GM12878 (cell line): ENCODE data around the gene AP2B1.

Experiments
- CBFB ChIP-seq: IDR thresholded peaks from 2 replicates; pipeline ENCODE4 v1.6.1; 2016; ENCODE audit warnings: antibody characterized with exemption, low read depth
- CTCF ChIP-seq, 3 experiments: IDR thresholded peaks in 2 of 3; conservative IDR thresholded peaks in 1 of 3; 2 replicates each; pipeline ENCODE4 v1.5.1; 2011; ENCODE audit warnings: low read depth in 3 of 3, low read length in 3 of 3, mild to moderate bottlenecking in 3 of 3, control low read depth in 2 of 3, moderate library complexity in 2 of 3, inconsistent platforms in 1 of 3, mixed read lengths in 1 of 3; ENCODE audit not compliant: control insufficient read depth in 2 of 3, insufficient read depth in 1 of 3; ENCODE audit errors: extremely low read depth in 1 of 3
- FOXM1 ChIP-seq: IDR thresholded peaks from 2 replicates; pipeline ENCODE4 v1.6.1; 2012; ENCODE audit warnings: low read depth, mild to moderate bottlenecking, inconsistent platforms, low read length, moderate library complexity
- MXI1 ChIP-seq: fragments of 150-350 bp; IDR thresholded peaks from 2 replicates; pipeline ENCODE4 v1.6.1; 2011; ENCODE audit warnings: low read depth, mild to moderate bottlenecking, inconsistent platforms, low read length, improper control_type of control experiment
- NR2C1 ChIP-seq: fragments of 450-650 bp; IDR thresholded peaks from 2 replicates; pipeline ENCODE4 v1.6.1; 2017; ENCODE audit warnings: antibody characterized with exemption, mild to moderate bottlenecking, moderate library complexity
- NR2F1 ChIP-seq: fragments of 450-650 bp; conservative IDR thresholded peaks from 2 replicates; pipeline ENCODE4 v1.6.1; 2017; ENCODE audit warnings: mild to moderate bottlenecking
- RCOR1 ChIP-seq: conservative IDR thresholded peaks from 2 replicates; pipeline ENCODE4 v1.6.1; 2012; ENCODE audit warnings: low read depth, low read length, improper control_type of control experiment
- SMC3 ChIP-seq: IDR thresholded peaks from 2 replicates; pipeline ENCODE4 v1.6.1; 2011; ENCODE audit warnings: low read length, improper control_type of control experiment, borderline replicate concordance
- ZNF592 ChIP-seq: fragments of 450-650 bp; IDR thresholded peaks from 2 replicates; pipeline ENCODE4 v1.6.1; 2017; ENCODE audit warnings: mild to moderate bottlenecking, moderate library complexity
- TF ChIP-seq, protein P1 (sequence below): IDR thresholded peaks from 2 replicates; pipeline ENCODE4 v1.6.1; 2012; ENCODE audit warnings: low read depth, low read length, improper control_type of control experiment

- TF ChIP-seq MXI1 = no peak
- TF ChIP-seq NR2C1 = no peak
- TF ChIP-seq NR2F1 = no peak
- no peak for TF ChIP-seq FOXM1
- TF ChIP-seq RCOR1 = no peak
- TF ChIP-seq SMC3 = no peak
- TF ChIP-seq CTCF (IDR thresholded peaks at IDR 0.05 in 2 of 3, conservative IDR thresholded peaks at IDR 0.05 in 1 of 3; ENCODE audit: control insufficient read depth in 2 of 3, extremely low read depth in 1 of 3, insufficient read depth in 1 of 3, low read depth in 3 of 3, low read length in 3 of 3) = no peak
- TF ChIP-seq, protein P1, sequence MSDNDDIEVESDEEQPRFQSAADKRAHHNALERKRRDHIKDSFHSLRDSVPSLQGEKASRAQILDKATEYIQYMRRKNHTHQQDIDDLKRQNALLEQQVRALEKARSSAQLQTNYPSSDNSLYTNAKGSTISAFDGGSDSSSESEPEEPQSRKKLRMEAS = no peak
- no peak for TF ChIP-seq CBFB
- TF ChIP-seq ZNF592 = no peak
Observed at GRCh38 chr17:35630530-35631148, 43.5 kb downstream of the AP2B1 start.
